AG10803 (cell line): ENCODE data around the gene CHCHD3.
A peak's percentile ranks its signal among the peaks of the same experiment; 100 is the strongest.

Experiments
- DNase-seq: peaks from one replicate; pipeline ENCODE4 v3.0.0; 2010; ENCODE audit warnings: low read depth
- H3K4me3 ChIP-seq: 2 replicates; pipeline ENCODE4 v1.5.1; 2011; ENCODE audit warnings: mild to moderate bottlenecking, low read length, control low read depth
- TF ChIP-seq, protein P1 (sequence below): conservative IDR thresholded peaks from 2 replicates; pipeline ENCODE4 v1.5.1; 2011; ENCODE audit warnings: mild to moderate bottlenecking, low read length, control low read depth, inconsistent platforms

CHCHD3 gene

DNA sequence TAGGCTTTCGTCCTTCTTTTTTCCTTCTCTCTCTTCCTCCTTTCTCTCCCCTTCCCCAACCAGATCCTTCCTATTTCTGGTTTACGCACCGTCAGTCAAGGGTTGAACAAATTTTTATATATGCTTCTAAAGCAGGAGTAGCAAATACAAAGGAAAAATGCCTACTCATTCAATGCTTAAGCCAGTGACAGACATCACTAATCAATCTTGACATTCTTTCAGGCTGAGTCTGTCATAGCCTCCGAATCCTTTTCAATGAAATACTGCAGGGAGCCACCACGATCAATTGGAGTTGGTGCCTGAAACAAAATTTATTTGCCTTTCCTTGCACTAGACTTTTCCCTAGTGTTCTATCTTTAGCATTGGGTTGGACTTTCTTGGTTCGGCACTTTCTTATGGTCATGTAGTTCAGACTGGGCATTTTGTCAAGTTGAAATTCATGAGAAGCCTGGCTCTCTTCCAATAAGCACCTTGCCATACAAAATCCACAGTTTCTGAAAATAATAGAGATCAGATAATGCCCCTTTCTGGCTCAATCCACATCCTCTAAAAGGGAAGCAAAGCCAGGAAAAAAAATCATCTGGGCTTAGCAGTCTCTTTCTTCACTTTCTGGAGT, 266.1 kb downstream of the CHCHD3 start:
- no peak overlapping the region for H3K4me3 ChIP-seq
- TF ChIP-seq, protein P1, sequence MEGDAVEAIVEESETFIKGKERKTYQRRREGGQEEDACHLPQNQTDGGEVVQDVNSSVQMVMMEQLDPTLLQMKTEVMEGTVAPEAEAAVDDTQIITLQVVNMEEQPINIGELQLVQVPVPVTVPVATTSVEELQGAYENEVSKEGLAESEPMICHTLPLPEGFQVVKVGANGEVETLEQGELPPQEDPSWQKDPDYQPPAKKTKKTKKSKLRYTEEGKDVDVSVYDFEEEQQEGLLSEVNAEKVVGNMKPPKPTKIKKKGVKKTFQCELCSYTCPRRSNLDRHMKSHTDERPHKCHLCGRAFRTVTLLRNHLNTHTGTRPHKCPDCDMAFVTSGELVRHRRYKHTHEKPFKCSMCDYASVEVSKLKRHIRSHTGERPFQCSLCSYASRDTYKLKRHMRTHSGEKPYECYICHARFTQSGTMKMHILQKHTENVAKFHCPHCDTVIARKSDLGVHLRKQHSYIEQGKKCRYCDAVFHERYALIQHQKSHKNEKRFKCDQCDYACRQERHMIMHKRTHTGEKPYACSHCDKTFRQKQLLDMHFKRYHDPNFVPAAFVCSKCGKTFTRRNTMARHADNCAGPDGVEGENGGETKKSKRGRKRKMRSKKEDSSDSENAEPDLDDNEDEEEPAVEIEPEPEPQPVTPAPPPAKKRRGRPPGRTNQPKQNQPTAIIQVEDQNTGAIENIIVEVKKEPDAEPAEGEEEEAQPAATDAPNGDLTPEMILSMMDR, result no peak
- DNase-seq, result no peak

DNA sequence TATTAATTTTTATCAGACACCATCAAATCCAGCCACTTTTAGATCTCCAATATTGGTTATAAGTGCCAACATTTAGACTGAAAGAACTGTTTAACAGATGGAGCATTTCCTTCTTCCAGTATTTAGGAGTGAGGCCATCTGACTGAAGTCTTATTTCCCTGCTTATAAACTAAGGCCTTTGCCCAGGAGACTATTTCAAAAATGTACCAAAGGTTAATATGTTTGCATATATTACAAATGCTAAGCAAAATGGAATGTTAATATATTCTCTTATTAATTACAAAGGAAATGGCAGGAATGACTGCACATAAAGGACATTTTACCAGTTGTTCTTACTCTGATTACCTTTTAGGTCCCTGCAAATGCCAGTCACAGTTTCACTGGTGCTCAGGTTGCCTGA, 266.8 kb downstream of the CHCHD3 start:
- no peak overlapping the region for H3K4me3 ChIP-seq
- peak; percentile 1 for DNase-seq
- TF ChIP-seq, protein P1, result no peak

- H3K4me3 ChIP-seq, result no peak overlapping the region
- TF ChIP-seq, protein P1, result no peak
- no peak for DNase-seq
These were observed 271.3 kb downstream of the CHCHD3 start for GRCh38 chr7:132810561-132810960.

DNA sequence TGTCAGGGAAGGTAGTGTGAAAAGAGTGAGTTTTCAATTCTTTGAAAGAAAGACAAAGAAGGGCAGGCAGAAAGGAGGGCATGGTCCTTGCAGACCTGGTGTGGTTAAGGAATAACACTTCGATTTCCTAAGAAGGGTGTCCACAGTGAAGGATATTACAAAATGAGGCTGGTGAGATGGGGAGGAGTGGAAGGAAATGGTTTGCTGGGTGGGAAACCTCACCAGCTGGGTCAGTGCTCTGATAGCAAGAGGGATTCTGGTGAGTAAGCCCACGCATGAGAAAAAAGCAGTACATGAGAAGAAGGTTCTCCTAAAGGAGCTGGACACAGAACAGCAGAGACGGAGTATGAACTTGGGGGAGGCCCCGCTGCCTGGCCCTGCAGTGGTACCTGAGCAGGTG, 275.1 kb downstream of the CHCHD3 start:
- TF ChIP-seq, protein P1, result no peak
- DNase-seq, result no peak
- H3K4me3 ChIP-seq, result no peak overlapping the region

- TF ChIP-seq, protein P1, result no peak
- H3K4me3 ChIP-seq, result no peak overlapping the region
These were observed 276.1 kb downstream of the CHCHD3 start for GRCh38 chr7:132805766-132806165.

GRCh38 chr7:132804849-132805485, 276.9 kb downstream of the CHCHD3 start:
- TF ChIP-seq, protein P1, result no peak
- no peak overlapping the region for H3K4me3 ChIP-seq
- no peak for DNase-seq

More at GRCh38 chr7:132805766-132806165, 276.1 kb downstream of the CHCHD3 start:
- DNase-seq, result no peak

- no peak for DNase-seq
- TF ChIP-seq, protein P1, result no peak
These were observed 281.4 kb downstream of the CHCHD3 start for GRCh38 chr7:132800522-132800921.

More at GRCh38 chr7:132800522-132800921, 281.4 kb downstream of the CHCHD3 start:
- no peak overlapping the region for H3K4me3 ChIP-seq
